ENCODE data around the gene PMS1.

DNA sequence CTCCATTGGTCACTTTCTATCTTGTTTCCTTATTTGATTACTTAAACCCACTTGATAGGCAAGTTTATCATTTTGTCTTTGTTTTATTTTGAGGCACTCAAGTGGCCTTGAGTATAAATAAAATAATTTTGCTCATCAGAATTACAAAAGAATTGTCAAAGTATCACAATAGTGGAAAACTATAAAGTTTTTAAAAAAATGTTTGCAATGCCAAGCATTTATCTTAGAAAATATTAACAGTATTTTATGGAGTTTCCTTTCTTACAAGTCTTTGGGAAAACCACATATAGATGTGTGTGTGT, 14.7 kb downstream of the PMS1 start:
- TF ChIP-seq, protein P1, sequence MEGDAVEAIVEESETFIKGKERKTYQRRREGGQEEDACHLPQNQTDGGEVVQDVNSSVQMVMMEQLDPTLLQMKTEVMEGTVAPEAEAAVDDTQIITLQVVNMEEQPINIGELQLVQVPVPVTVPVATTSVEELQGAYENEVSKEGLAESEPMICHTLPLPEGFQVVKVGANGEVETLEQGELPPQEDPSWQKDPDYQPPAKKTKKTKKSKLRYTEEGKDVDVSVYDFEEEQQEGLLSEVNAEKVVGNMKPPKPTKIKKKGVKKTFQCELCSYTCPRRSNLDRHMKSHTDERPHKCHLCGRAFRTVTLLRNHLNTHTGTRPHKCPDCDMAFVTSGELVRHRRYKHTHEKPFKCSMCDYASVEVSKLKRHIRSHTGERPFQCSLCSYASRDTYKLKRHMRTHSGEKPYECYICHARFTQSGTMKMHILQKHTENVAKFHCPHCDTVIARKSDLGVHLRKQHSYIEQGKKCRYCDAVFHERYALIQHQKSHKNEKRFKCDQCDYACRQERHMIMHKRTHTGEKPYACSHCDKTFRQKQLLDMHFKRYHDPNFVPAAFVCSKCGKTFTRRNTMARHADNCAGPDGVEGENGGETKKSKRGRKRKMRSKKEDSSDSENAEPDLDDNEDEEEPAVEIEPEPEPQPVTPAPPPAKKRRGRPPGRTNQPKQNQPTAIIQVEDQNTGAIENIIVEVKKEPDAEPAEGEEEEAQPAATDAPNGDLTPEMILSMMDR (IDR thresholded peaks at IDR 0.05; ENCODE audit: extremely low read depth in 1 of 2, insufficient read depth in 1 of 2, low read depth in 1 of 2, low read length in 2 of 2): no peak
- TF ChIP-seq POLR2A (IDR thresholded peaks at IDR 0.05; ENCODE audit: low read depth, low read length) (no peak), GATA2 (IDR thresholded peaks at IDR 0.05; ENCODE audit: insufficient read depth, insufficient read length, low read depth, low read length) (no peak), EZH2 (IDR thresholded peaks at IDR 0.05; ENCODE audit: borderline replicate concordance, low read depth, low read length, severe bottlenecking) (no peak), POLR2AphosphoS5 (IDR thresholded peaks at IDR 0.05; ENCODE audit: insufficient read depth, low read depth, low read length) (no peak), JUN (IDR thresholded peaks at IDR 0.05; ENCODE audit: borderline replicate concordance, insufficient read depth, insufficient read length, low read depth) (no peak), MYC (IDR thresholded peaks at IDR 0.05; ENCODE audit: low read depth, low read length) (no peak), FOS (IDR thresholded peaks at IDR 0.05; ENCODE audit: borderline replicate concordance, insufficient read depth, low read length) (no peak)
- TF ChIP-seq, protein P2, sequence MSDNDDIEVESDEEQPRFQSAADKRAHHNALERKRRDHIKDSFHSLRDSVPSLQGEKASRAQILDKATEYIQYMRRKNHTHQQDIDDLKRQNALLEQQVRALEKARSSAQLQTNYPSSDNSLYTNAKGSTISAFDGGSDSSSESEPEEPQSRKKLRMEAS (IDR thresholded peaks at IDR 0.05; ENCODE audit: insufficient read depth, insufficient read length): no peak

All from endothelial cell of umbilical vein (primary cell).